Activated T-helper 17 cell treated with anti-CD3 and anti-CD28 coated beads, Interleukin-2, amount 50 U/mL, for 72 hours (primary cell): ENCODE data around the gene NCAM1. TPM values are rescaled to one million over a fixed set of nuclear protein-coding genes. Genes with fewer than 3 reads are reported as not detected.

Source experiments
- ATAC-seq: fragments of 150-1000 bp; cut with Tn5 transposase; replicated peaks from 2 replicates; pipeline ENCODE4 v1.10.0; 2021; ENCODE audit warnings: mild to moderate bottlenecking, moderate library complexity
- H3K27ac Mint-ChIP-seq: one replicate; pipeline ENCODE4 v1.8.0; 2022; ENCODE audit warnings: mixed read lengths
- H3K27me3 Mint-ChIP-seq: one replicate; pipeline ENCODE4 v1.8.0; 2022; ENCODE audit warnings: mixed read lengths
- H3K36me3 Mint-ChIP-seq: one replicate; pipeline ENCODE4 v1.8.0; 2022; ENCODE audit warnings: low read depth, mild to moderate bottlenecking, mixed read lengths
- H3K4me1 Mint-ChIP-seq: one replicate; pipeline ENCODE4 v1.8.0; 2022; ENCODE audit warnings: mixed read lengths
- H3K4me3 Mint-ChIP-seq: one replicate; pipeline ENCODE4 v1.8.0; 2022; ENCODE audit warnings: mild to moderate bottlenecking, mixed read lengths
- H3K9me3 Mint-ChIP-seq: one replicate; pipeline ENCODE4 v1.8.0; 2022; ENCODE audit warnings: mixed read lengths
- total RNA-seq, 2 donors: library from RNA; stranded (reverse); gene quantifications; one replicate each; pipeline ENCODE4 v1.2.3, GENCODE V29; 2022

Gene NCAM1
- total RNA-seq, 2 donors from 2014 or later, result not detected

GRCh38 chr11:113184498-113184897, 223.3 kb downstream of the NCAM1 start:
- no peaks in the 10 kb centered on the region for H3K9me3 Mint-ChIP-seq
- H3K36me3 Mint-ChIP-seq, result no peaks in the 10 kb centered on the region
- peaks cover 7% of the 10 kb centered on the region for H3K27me3 Mint-ChIP-seq
- no peak overlapping the region for H3K4me3 Mint-ChIP-seq
- no peak overlapping the region for H3K27ac Mint-ChIP-seq
- H3K4me1 Mint-ChIP-seq, result no peaks in the 10 kb centered on the region
- ATAC-seq, result no peak

- no peaks in the 10 kb centered on the region for H3K9me3 Mint-ChIP-seq
- no peak for ATAC-seq
- no peak overlapping the region for H3K27ac Mint-ChIP-seq
- H3K27me3 Mint-ChIP-seq, result peaks cover 15% of the 10 kb centered on the region
- no peak overlapping the region for H3K4me3 Mint-ChIP-seq
- H3K36me3 Mint-ChIP-seq, result no peaks in the 10 kb centered on the region
- no peaks in the 10 kb centered on the region for H3K4me1 Mint-ChIP-seq
These were observed 227.2 kb downstream of the NCAM1 start for GRCh38 chr11:113188371-113188834.

- Mint-ChIP-seq H3K4me3 (no peak overlapping the region), H3K4me1 (no peaks in the 10 kb centered on the region), H3K27me3 (peaks cover 13% of the 10 kb centered on the region), H3K9me3 (no peaks in the 10 kb centered on the region), H3K36me3 (no peaks in the 10 kb centered on the region), H3K27ac (no peak overlapping the region)
- ATAC-seq, result no peak
These were observed 228.9 kb downstream of the NCAM1 start for GRCh38 chr11:113189909-113190667.

GRCh38 chr11:113192121-113192925, 231.1 kb downstream of the NCAM1 start:
- H3K4me1 Mint-ChIP-seq, result no peaks in the 10 kb centered on the region
- no peak overlapping the region for H3K27ac Mint-ChIP-seq
- no peaks in the 10 kb centered on the region for H3K36me3 Mint-ChIP-seq
- no peak overlapping the region for H3K4me3 Mint-ChIP-seq
- peaks cover 15% of the 10 kb centered on the region for H3K27me3 Mint-ChIP-seq
- no peak for ATAC-seq
- H3K9me3 Mint-ChIP-seq, result no peaks in the 10 kb centered on the region

- no peak for ATAC-seq
- Mint-ChIP-seq H3K27me3 (peaks cover 15% of the 10 kb centered on the region), H3K9me3 (no peaks in the 10 kb centered on the region), H3K27ac (no peak overlapping the region), H3K36me3 (no peaks in the 10 kb centered on the region), H3K4me3 (no peak overlapping the region), H3K4me1 (no peaks in the 10 kb centered on the region)
These were observed 231.8 kb downstream of the NCAM1 start for GRCh38 chr11:113193016-113193415.

- ATAC-seq, result no peak
- H3K27ac Mint-ChIP-seq, result no peak overlapping the region
- no peak overlapping the region for H3K4me3 Mint-ChIP-seq
- H3K27me3 Mint-ChIP-seq, result peaks cover 18% of the 10 kb centered on the region
- no peaks in the 10 kb centered on the region for H3K4me1 Mint-ChIP-seq
- no peaks in the 10 kb centered on the region for H3K36me3 Mint-ChIP-seq
- no peaks in the 10 kb centered on the region for H3K9me3 Mint-ChIP-seq
These were observed 232.7 kb downstream of the NCAM1 start for GRCh38 chr11:113193946-113194345.

- ATAC-seq, result no peak
- Mint-ChIP-seq H3K9me3 (no peaks in the 10 kb centered on the region), H3K27me3 (peaks cover 18% of the 10 kb centered on the region), H3K4me1 (no peaks in the 10 kb centered on the region), H3K36me3 (no peaks in the 10 kb centered on the region), H3K27ac (no peak overlapping the region), H3K4me3 (no peak overlapping the region)
These were observed 234.5 kb downstream of the NCAM1 start for GRCh38 chr11:113195728-113196127.

- H3K36me3 Mint-ChIP-seq, result no peaks in the 10 kb centered on the region
- H3K27ac Mint-ChIP-seq, result no peak overlapping the region
- no peak overlapping the region for H3K4me3 Mint-ChIP-seq
- no peaks in the 10 kb centered on the region for H3K9me3 Mint-ChIP-seq
- peaks cover 24% of the 10 kb centered on the region for H3K27me3 Mint-ChIP-seq
- no peaks in the 10 kb centered on the region for H3K4me1 Mint-ChIP-seq
- ATAC-seq, result no peak
These were observed 236.2 kb downstream of the NCAM1 start for GRCh38 chr11:113197446-113197845.

GRCh38 chr11:113198972-113199661, 237.9 kb downstream of the NCAM1 start:
- ATAC-seq, result no peak
- Mint-ChIP-seq H3K36me3 (no peaks in the 10 kb centered on the region), H3K9me3 (no peaks in the 10 kb centered on the region), H3K27ac (no peak overlapping the region), H3K4me3 (no peak overlapping the region), H3K27me3 (peaks cover 21% of the 10 kb centered on the region), H3K4me1 (no peaks in the 10 kb centered on the region)

GRCh38 chr11:113199866-113200265, 238.6 kb downstream of the NCAM1 start:
- ATAC-seq, result no peak
- Mint-ChIP-seq H3K9me3 (no peaks in the 10 kb centered on the region), H3K4me1 (no peaks in the 10 kb centered on the region), H3K4me3 (no peak overlapping the region), H3K27me3 (peaks cover 27% of the 10 kb centered on the region), H3K27ac (no peak overlapping the region), H3K36me3 (no peaks in the 10 kb centered on the region)

- no peaks in the 10 kb centered on the region for H3K4me1 Mint-ChIP-seq
- no peak overlapping the region for H3K27ac Mint-ChIP-seq
- no peak overlapping the region for H3K4me3 Mint-ChIP-seq
- ATAC-seq, result no peak
- H3K27me3 Mint-ChIP-seq, result peaks cover 30% of the 10 kb centered on the region
- no peaks in the 10 kb centered on the region for H3K36me3 Mint-ChIP-seq
- no peaks in the 10 kb centered on the region for H3K9me3 Mint-ChIP-seq
These were observed 240.0 kb downstream of the NCAM1 start for GRCh38 chr11:113201054-113201818.

- Mint-ChIP-seq H3K27ac (no peak overlapping the region), H3K4me3 (no peak overlapping the region), H3K27me3 (peaks cover 31% of the 10 kb centered on the region), H3K9me3 (no peaks in the 10 kb centered on the region), H3K36me3 (no peaks in the 10 kb centered on the region), H3K4me1 (no peaks in the 10 kb centered on the region)
- ATAC-seq, result no peak
These were observed 241.2 kb downstream of the NCAM1 start for GRCh38 chr11:113202431-113202830.

- ATAC-seq, result no peak
- H3K27ac Mint-ChIP-seq, result no peak overlapping the region
- H3K27me3 Mint-ChIP-seq, result peaks cover 34% of the 10 kb centered on the region
- H3K4me3 Mint-ChIP-seq, result no peak overlapping the region
- H3K9me3 Mint-ChIP-seq, result no peaks in the 10 kb centered on the region
- H3K4me1 Mint-ChIP-seq, result no peaks in the 10 kb centered on the region
- no peaks in the 10 kb centered on the region for H3K36me3 Mint-ChIP-seq
These were observed 242.0 kb downstream of the NCAM1 start for GRCh38 chr11:113203141-113203753.

- Mint-ChIP-seq H3K27me3 (peaks cover 32% of the 10 kb centered on the region), H3K4me1 (no peaks in the 10 kb centered on the region), H3K36me3 (no peaks in the 10 kb centered on the region), H3K9me3 (no peaks in the 10 kb centered on the region), H3K27ac (no peak overlapping the region), H3K4me3 (no peak overlapping the region)
- ATAC-seq, result no peak
These were observed 243.1 kb downstream of the NCAM1 start for GRCh38 chr11:113204280-113204679.
